IPS-20b (cell line): ENCODE results near the gene ADIRF.

Source experiments
- H3K27ac ChIP-seq: one replicate; pipeline ENCODE4 v1.5.1; 2013; ENCODE audit warnings: low read length
- H3K27me3 ChIP-seq: 2 replicates; pipeline ENCODE4 v1.6.1; 2013; ENCODE audit warnings: mild to moderate bottlenecking, low read length, inconsistent platforms; ENCODE audit not compliant: insufficient read depth
- H3K36me3 ChIP-seq: 2 replicates; pipeline ENCODE4 v1.6.1; 2013; ENCODE audit warnings: low read depth, mild to moderate bottlenecking, inconsistent platforms, low read length, moderate library complexity; ENCODE audit not compliant: insufficient read depth
- H3K4me1 ChIP-seq: 2 replicates; pipeline ENCODE4 v1.6.1; 2013; ENCODE audit warnings: mild to moderate bottlenecking, control low read depth, inconsistent platforms, low read length, moderate library complexity; ENCODE audit not compliant: insufficient read depth
- H3K4me3 ChIP-seq: 2 replicates; pipeline ENCODE4 v1.5.1; 2013; ENCODE audit warnings: mild to moderate bottlenecking, low read length, inconsistent platforms
- H3K9ac ChIP-seq: 2 replicates; pipeline ENCODE4 v1.6.1; 2013; ENCODE audit warnings: low read depth, mild to moderate bottlenecking, inconsistent platforms, low read length, moderate library complexity
- H3K9me3 ChIP-seq: 2 replicates; pipeline ENCODE4 v1.6.1; 2013; ENCODE audit warnings: mild to moderate bottlenecking, low read depth, low read length, inconsistent platforms; ENCODE audit not compliant: insufficient read depth

Gene ADIRF

DNA sequence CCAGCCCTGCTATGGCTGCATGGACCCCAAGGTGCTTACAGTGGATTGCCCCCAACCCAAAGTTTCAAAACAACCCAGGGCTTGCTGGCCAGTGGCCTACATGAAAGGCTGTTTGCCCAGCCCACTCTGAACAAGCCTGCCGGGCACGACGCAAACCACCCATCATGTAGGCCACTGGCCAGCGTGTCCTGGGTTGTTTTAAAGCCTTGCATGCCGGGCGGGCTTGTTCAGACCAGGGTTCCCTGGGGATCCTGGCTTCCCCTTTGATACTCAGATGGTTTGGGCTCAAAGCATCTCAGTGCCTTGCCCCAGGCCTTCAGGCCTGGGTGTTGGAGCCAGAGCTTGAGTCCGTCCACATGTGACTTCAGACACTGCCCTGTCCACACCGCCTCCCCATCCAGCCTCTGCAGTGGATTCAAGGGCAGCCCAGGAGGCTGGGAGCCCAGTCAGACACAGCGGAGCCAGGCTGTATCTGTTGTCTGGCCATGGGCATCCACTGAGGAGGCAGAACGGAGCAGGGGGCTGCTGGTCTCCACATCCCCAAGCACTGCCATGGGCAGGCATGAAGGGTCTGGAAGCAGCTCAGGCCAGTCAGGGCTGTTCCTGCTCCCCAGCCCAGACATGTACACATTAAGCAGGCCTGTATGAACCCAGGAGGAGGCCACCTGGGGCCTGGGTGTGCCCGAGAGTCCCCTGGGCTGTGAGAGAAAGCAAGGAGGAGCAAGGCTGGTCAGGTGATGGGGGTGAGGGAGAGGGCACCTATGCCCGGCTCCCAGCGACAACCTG, 4.0 kb upstream of the ADIRF start:
- Histone ChIP-seq H3K9me3 (no peaks in the 10 kb centered on the region), H3K27me3 (no peaks in the 10 kb centered on the region), H3K4me3 (no peak overlapping the region), H3K36me3 (no peaks in the 10 kb centered on the region), H3K27ac (no peak overlapping the region), H3K4me1 (peaks cover 8% of the 10 kb centered on the region; the same call in 1 of the 2 replicates), H3K9ac (no peak overlapping the region)

DNA sequence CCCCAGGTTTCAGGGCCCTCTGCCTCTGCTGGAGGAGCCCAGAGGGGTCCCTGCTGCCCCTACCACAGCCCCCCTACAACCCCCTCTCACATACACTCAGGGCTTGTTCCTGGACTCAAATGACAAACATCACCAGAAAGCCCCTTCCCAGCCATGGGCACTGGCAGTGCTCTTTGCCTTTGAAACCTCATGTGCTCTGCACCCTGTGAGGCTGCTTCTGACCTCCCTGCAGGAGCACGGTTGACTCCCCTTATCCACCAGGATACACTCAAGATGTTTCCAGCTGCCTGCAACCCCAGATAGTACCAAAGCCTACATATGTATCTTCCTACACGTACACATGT, 3.5 kb upstream of the ADIRF start:
- no peak overlapping the region for H3K9ac ChIP-seq
- H3K27me3 ChIP-seq = no peaks in the 10 kb centered on the region
- H3K4me1 ChIP-seq = peaks cover 8% of the 10 kb centered on the region; the same call in 1 of the 2 replicates
- no peaks in the 10 kb centered on the region for H3K9me3 ChIP-seq
- H3K4me3 ChIP-seq = no peak overlapping the region
- H3K27ac ChIP-seq = no peak overlapping the region
- no peaks in the 10 kb centered on the region for H3K36me3 ChIP-seq

DNA sequence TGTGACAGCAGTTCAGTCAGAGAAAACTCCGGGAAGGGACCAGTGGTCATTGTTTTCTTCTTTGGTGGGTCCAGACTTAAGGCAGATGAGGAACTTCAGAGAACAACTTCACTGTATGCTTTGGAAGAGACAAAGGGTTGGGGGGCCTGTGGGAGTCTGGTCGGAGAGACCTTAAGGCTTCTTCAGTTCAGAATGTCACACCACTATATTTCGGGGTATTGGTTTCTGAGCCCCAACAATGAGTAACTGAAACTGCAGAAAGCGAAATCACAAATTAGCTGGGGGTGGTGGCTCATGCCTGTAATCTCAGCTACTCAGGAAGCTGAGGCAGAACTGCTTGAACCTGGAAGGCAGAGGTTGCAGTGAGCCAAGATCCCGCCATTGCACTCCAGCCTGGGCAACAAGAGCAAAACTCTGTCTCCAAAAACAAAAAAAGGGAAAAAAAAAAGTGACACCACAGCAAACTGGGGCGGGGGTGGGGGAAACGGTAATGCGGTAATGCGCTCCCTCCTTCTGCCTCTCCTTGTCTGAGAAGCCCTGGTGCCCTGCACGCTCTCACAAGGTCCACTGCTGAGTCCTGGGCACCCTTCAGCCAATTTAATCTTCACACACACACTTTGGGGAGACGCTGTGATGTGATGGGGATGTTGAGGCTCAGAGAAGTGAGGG, 2.2 kb upstream of the ADIRF start:
- no peak overlapping the region for H3K4me3 ChIP-seq
- H3K9ac ChIP-seq = peak overlapping the region; percentile 58; the same call in 1 of the 2 replicates
- H3K27me3 ChIP-seq = peaks cover 9% of the 10 kb centered on the region; the same call in 1 of the 2 replicates
- no peaks in the 10 kb centered on the region for H3K9me3 ChIP-seq
- H3K27ac ChIP-seq = no peak overlapping the region
- peaks cover 9% of the 10 kb centered on the region; the same call in 1 of the 2 replicates for H3K4me1 ChIP-seq
- no peaks in the 10 kb centered on the region for H3K36me3 ChIP-seq

DNA sequence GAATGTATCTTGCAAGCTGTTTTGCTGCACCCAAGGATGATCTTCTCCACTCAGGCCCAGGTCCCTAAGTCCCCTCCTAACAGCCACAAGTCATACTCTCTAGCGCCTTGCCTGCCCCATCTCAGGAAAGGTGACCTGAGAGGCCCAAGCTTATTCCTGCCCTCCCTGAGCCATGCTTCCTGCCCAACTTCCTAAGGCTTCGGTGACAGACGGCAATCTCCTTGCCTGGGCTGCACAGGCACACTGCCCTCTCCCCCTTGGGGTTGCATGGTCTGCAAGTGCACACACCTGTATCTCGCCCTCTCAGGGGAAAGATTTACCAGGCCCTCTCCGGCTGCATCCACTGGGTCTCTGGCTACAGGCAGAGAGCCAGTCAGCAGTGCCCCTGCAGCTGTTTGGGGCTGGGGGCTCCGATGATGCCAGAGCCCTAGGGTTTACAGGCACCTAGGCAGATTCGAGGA, 771 bp upstream of the ADIRF start:
- Histone ChIP-seq H3K27ac (no peak overlapping the region), H3K36me3 (no peaks in the 10 kb centered on the region), H3K27me3 (peaks cover 23% of the 10 kb centered on the region), H3K9ac (no peak overlapping the region), H3K9me3 (no peaks in the 10 kb centered on the region), H3K4me3 (no peak overlapping the region), H3K4me1 (peaks cover 12% of the 10 kb centered on the region; the same call in 1 of the 2 replicates)

DNA sequence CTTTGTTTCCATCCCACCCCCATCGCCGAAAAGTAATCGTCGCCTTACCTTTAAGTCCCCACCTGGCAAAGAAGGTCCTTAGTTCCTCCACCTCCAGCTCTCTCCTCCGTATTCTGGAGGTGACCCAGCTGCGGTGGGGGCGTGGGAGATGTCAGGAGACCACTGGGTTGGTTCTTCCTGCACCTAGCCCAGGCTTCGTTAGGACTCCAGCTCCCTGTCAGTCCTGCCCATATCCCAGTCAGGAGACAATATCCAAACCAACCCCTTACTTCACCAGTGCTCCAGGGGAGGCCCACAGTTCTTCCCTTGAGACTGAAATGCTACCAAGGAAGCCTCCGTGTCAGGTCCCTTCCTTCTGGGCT, 693 bp downstream of the ADIRF start:
- H3K36me3 ChIP-seq = no peaks in the 10 kb centered on the region
- H3K4me1 ChIP-seq = peaks cover 12% of the 10 kb centered on the region; the same call in 1 of the 2 replicates
- H3K27me3 ChIP-seq = peaks cover 30% of the 10 kb centered on the region
- no peak overlapping the region for H3K4me3 ChIP-seq
- H3K9ac ChIP-seq = no peak overlapping the region
- H3K27ac ChIP-seq = no peak overlapping the region
- no peaks in the 10 kb centered on the region for H3K9me3 ChIP-seq

DNA sequence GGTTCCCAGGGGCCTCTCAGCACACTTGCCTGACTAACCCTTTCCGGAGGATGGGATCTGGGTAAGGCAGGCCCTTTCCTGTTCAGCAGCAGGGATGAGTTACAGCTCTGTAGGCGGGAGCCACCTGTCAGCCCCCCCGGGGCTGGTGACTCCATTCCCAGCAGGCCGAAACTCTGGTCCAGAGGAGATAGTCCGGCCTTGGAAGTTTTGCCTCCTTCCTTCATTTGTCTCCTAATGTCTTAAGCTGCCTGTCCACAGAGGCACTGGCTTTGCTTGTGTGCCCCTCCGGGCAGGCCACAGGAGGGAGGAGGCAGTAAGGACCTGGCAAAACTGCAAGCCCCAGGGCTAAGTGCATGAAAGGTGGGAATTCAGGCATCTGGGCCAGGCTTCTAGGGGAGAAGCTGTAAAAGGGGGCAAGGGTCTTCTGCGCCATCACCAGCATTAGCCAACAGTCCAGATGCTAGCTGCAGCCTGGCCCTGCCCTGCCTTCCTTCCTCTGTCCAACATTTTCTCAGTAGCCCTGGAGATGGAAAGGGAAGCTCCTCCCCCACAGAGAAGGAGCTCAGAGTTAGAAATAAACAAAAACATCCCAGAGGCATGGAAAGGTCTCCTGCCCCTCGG, 1.2 kb downstream of the ADIRF start:
- H3K4me1 ChIP-seq = peaks cover 12% of the 10 kb centered on the region; the same call in 1 of the 2 replicates
- no peaks in the 10 kb centered on the region for H3K36me3 ChIP-seq
- H3K4me3 ChIP-seq = peak overlapping the region; percentile 75; the same call in 1 of the 2 replicates
- no peaks in the 10 kb centered on the region for H3K9me3 ChIP-seq
- no peak overlapping the region for H3K27ac ChIP-seq
- no peak overlapping the region for H3K9ac ChIP-seq
- H3K27me3 ChIP-seq = peaks cover 30% of the 10 kb centered on the region

DNA sequence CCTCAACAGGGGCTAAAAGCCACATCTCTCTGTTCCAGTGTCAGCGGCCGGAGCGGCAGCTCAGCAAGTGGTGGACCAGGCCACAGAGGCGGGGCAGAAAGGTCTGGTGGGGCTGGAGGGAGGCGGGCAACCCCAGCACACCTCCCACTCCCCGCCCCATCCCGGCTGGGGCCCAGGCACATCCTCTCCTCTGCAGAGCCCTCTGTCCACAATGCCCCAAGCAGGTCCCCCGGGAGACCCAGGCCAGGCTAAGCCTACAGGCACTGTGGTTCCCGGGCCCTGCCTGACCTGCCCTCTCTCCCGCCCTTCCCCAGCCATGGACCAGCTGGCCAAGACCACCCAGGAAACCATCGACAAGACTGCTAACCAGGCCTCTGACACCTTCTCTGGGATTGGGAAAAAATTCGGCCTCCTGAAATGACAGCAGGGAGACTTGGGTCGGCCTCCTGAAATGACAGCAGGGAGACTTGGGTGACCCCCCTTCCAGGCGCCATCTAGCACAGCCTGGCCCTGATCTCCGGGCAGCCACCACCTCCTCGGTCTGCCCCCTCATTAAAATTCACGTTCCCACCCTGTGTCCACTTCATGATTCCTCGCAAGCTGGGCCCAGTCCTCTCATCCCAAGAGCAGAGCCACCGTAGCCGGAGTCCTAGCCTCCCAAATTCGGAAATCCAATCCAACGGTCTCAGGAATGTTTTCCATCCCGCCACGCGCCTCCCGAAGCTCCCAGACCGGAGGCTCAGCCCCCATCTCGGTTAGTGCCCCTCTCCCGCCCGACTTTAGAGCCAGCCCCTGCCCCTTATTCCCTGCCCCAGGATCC, 2.1 kb downstream of the ADIRF start:
- Histone ChIP-seq H3K4me3 (peak overlapping the region; percentile 75), H3K27me3 (peaks cover 30% of the 10 kb centered on the region), H3K36me3 (no peaks in the 10 kb centered on the region), H3K4me1 (peaks cover 12% of the 10 kb centered on the region; the same call in 1 of the 2 replicates), H3K27ac (no peak overlapping the region), H3K9me3 (no peaks in the 10 kb centered on the region), H3K9ac (peak overlapping the region; percentile 77; the same call in 1 of the 2 replicates)

DNA sequence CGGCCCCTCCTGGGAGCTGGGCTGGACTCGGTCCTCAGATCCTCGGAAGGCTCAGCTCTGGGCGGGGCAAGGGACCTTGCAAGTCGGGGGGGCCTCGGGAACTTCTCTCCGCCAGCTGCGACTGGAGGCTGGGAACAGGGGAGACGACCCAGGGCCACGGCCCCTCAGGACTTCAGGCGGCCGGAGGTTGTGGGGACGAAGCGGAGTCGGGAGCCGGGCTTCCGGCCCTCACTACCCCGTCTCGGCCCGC, 2.6 kb downstream of the ADIRF start:
- no peak overlapping the region for H3K27ac ChIP-seq
- H3K9ac ChIP-seq = peak overlapping the region; percentile 77; the same call in 1 of the 2 replicates
- peaks cover 30% of the 10 kb centered on the region for H3K27me3 ChIP-seq
- H3K9me3 ChIP-seq = no peaks in the 10 kb centered on the region
- no peaks in the 10 kb centered on the region for H3K36me3 ChIP-seq
- peaks cover 12% of the 10 kb centered on the region; the same call in 1 of the 2 replicates for H3K4me1 ChIP-seq
- peak overlapping the region; percentile 75 for H3K4me3 ChIP-seq

DNA sequence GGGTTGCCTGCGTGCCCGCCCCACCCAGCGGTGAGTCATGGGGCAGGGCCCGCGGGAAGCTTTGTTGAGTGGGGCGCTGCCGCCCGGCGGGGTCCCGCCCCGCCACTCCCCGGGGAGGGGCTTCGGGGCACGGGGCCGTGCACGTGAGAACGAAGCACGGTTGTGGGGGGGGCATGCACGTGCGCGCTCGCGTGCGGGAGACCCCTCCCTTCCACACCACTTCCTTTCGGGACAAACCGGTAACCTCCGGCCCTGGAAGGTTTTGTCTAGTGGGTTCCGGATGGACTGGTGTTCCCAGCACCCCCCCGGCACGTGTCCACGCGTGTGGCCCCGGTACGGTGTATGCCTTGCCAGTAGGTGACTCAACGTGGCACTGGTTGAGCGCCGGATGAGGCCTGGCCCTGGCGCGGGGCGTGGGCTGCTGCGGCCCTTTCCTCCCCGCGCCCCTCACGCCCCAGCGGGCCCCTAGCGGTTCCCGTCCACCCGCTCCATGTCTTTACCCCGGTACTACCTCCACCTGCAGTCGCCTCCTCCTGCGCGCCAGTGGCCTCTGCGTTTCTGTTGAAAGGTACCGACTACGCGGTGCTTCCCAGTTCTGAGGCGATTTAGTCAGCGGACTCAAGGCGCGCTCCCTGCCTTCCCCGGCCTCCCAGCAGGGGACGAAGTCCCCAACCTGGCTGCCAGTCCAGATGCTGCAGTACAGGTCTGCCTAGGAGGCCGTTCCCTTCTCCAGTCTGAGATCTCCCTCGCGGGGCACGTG, 3.1 kb downstream of the ADIRF start:
- no peak overlapping the region for H3K27ac ChIP-seq
- no peaks in the 10 kb centered on the region for H3K9me3 ChIP-seq
- H3K27me3 ChIP-seq = peaks cover 30% of the 10 kb centered on the region
- no peaks in the 10 kb centered on the region for H3K36me3 ChIP-seq
- peak overlapping the region; percentile 77 for H3K9ac ChIP-seq
- H3K4me3 ChIP-seq = peak overlapping the region; percentile 75
- H3K4me1 ChIP-seq = peaks cover 12% of the 10 kb centered on the region; the same call in 1 of the 2 replicates

DNA sequence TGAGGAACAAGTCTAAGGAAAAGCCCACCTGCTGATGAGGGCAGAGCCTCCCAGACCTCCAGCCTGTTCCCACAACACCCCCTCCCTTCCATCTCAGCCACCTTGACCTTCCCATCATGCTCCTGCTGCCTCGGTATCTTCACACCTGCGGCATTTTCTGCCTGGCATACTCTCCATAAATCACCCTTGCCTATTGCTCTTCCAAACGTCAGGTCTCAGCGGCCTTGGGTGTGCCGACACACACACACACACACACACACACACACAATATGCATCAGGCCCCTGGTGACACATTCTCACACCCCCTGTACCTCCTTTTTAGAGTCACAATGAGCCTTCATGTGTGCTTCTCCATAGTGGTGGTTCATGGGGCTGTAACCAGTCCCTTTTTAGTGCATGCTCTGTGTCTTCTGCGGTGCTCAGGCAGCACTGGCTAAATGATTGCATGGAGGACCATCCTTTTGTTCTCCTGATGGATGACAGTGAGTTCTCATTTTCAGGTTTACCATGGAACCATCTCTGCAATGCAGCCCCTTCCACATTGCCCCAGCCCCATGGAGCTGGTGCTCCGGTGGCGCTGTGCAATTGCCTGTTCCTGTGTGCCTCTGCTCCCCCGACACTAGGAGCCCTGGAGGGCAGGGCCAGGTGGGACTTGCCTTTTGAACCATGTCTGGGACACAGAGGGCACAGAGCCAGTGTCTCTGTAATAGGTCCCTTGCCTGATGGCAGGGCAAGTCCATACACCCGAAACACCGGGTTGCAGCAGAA, 4.5 kb downstream of the ADIRF start:
- Histone ChIP-seq H3K36me3 (no peaks in the 10 kb centered on the region), H3K27ac (no peak overlapping the region), H3K4me3 (no peak overlapping the region), H3K9me3 (no peaks in the 10 kb centered on the region), H3K4me1 (peaks cover 12% of the 10 kb centered on the region; the same call in 1 of the 2 replicates), H3K9ac (no peak overlapping the region), H3K27me3 (peaks cover 30% of the 10 kb centered on the region)
